NK-92 (cell line): ENCODE measurements around the gene CD200R1.

Experiments
- DNase-seq: peaks from one replicate; lab custom pipeline; 2025; ENCODE audit not compliant: unreplicated experiment; lab: John Stamatoyannopoulos, UW

CD200R1 gene

DNA sequence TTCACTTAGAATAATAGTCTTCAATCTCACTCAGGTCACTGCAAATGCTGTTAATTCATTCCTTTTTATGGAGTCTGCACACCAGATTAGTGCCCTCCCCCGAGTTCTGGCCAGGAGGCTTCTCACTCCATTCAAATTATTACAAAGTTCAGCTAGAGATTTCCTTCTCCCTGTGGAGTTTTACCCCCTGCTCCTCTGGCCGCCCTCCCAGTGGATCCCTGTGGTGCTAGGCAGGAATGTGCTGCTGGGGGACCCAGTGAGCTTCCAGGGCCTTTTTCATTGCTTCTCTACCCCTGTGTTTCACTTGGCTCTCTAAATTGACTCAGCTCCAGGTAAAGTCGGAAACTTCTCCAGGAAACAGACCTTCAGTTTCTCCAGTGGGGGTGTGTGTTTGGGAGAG is 85.5 kb downstream of the CD200R1 start:
- DNase-seq = no peak

DNA sequence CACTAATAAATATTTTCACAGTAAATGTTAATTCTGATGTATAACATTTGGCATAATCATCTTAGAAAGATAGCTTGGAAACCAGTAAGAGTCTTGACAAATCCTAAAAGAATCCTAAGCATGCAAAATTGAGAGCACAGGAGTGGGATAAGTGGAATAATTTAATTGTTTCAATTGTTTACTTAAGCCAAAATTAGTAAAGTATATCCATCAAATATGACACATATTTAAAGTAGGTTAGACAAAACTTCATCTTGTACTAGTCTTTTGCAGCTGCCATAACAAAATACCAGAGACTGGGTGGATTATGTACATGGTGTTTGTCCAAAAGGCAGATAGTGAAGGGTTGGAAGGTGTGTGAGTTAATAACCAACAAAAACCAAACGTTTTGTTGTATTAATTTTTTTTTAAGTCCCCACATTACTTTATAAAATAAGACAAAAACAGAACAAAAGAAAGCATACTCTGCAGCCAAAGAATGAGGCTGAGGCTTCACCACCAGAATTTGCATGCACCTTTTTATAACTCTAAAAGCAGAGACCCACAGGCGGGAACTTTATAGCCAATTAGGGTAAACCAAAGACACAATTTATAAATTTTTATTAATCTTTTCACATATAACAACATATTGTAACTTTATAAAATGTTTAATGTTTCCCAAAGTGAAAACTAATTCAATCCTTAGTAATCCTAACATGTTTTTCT is 86.4 kb downstream of the CD200R1 start:
- no peak for DNase-seq

DNA sequence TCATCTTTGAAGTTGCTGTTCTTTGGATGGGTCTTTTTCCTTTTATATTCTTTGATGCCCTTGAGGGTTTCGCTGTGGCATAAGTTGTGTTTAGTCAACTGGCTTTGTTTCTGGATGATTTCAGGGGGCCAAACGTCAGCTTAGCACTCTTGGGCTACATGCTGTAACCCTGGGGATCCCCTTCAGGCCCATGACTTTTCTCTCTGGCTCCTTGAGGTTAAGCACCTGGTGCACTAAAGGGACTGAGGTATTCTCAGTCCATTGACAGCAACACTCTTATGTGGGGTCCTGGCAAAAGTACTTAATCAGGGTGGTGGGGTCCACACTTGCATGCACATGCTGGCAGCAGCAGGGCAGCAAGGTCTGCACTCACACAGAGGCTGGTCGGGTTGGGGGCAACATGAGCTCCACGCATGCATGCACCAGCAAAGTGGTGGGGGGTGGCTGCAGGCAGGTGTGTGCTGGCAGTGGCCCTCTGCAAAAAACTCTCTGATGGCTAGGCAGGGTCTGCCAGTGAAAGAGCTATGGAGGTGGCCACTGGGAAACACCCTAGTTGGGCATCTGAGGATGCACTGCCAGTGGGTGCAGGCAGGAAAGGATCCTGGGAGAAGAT is 90.1 kb downstream of the CD200R1 start:
- no peak for DNase-seq

DNA sequence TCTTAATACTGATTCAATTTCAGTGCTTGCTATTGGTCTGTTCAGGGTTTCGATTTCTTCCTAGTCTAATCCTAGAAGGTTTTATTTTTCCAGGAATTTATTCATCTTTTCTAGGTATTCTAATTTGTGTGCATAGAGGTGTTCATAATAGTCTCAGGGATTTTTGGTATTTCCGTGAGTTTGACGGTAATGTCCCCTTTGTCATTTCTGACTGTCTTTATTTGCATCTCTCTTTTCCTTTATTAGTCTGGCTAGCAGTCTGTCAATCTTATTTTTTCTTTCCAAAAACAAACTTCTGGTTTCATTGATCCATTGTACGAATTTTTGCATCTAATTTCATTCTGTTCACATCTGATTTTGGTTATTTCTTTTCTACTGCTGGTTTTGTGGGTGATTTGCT is 93.0 kb downstream of the CD200R1 start:
- DNase-seq = no peak

DNA sequence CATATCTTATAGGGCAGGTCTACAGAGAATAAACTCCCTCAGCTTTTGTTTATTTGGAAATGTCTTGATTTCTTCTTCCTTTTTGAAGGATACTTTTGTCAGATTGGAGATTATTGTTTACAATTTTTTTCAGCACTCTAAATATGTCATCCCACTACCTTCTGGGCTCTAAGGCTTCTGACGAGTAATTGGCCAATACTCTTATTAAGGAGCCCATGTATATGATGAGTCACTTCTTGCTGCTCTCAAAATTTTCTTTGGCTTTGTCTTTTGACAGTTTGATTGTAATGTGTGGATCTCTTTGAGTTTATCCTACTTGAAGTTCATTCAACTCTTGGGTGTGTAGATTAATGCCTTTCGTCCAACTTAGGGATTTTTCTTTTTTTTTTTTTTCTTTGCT is 99.3 kb downstream of the CD200R1 start:
- no peak for DNase-seq

DNA sequence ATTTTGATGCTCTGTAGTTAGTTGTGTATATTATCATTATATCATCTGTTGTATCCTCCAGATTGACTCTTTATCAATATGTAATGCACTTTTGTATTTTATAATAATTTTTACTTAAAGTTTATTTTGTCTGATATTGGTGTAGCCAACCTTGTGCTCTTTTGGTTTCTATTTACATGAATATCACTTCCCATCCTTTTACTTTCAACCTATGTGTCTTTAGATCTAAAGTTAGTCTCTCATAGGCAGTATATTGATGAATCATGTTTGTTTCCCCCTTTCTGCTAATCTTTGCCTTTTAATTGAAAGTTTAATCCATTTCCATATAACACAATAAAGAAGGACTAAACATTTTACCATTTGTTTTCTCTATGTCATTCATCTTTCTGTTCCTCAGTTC is 100.2 kb downstream of the CD200R1 start:
- no peak for DNase-seq

DNA sequence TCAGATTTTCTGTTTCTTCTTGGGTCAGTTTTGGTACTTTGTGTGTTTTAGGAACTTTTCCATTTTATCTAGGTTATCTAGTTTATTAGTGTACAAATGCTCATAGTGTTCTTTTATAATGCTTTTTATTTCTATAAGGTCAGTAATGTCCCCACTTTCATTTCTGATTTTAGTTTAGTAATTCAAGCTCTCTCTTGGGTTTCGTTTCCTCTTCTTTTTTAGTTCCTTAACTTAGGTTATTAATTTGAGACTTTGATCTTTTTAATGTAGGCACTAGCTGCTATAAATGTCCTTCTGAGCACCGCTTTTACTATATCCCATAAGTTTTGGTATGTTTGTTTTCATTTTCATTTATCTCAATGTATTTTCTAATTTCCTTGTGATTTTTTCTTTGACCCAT is 101.3 kb downstream of the CD200R1 start:
- DNase-seq = no peak

DNA sequence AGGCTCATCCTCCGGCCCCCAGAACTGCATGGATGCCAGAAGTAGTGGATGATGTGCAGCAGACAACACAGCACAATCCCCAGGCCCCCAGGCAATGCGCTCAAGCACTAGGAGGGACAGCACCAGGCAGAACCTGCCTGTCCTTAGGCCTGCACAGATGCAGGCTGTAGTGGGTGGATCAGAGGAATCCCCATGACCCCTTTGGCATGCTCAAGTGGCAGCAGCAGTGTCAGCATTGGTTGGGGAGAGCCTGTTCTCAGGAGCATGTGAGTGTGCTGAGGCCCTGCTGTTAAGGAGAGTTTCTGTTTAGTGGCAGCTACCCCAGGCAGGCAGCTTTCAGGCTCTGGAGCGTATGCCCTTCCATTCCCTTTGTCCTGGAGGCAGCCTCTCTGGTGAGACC is 103.2 kb downstream of the CD200R1 start:
- DNase-seq = no peak
